Activated T-helper 1 cell treated with anti-CD3 and anti-CD28 coated beads, Interleukin-12 subunit alpha, Interleukin-12 subunit beta, Interleukin-2, Interleukin-4 antibody, amounts not matched to agents 30 ng/mL and 10 ng/mL and 1 ng/mL, durations not matched to agents 14 hours and 24 hours and 36 hours (primary cell): Measurements from ENCODE around the gene RFWD3. TPM values are rescaled to one million over a fixed set of nuclear protein-coding genes. Genes with fewer than 3 reads are reported as not detected.

ENCODE experiments used
- DNase-seq: peaks from one replicate; pipeline ENCODE4 v3.0.0; 2021; ENCODE audit warnings: low spot score
- H3K27ac Mint-ChIP-seq: one replicate; pipeline ENCODE4 v1.8.0; 2021; ENCODE audit warnings: mild to moderate bottlenecking, mixed read lengths
- H3K27me3 Mint-ChIP-seq: one replicate; pipeline ENCODE4 v1.8.0; 2022; ENCODE audit warnings: mild to moderate bottlenecking, moderate library complexity, mixed read lengths; ENCODE audit not compliant: insufficient read depth
- H3K36me3 Mint-ChIP-seq: one replicate; pipeline ENCODE4 v1.8.0; 2021; ENCODE audit warnings: low read depth, mixed read lengths
- H3K4me1 Mint-ChIP-seq: one replicate; pipeline ENCODE4 v1.8.0; 2021; ENCODE audit warnings: low read depth, mixed read lengths
- H3K4me3 Mint-ChIP-seq: one replicate; pipeline ENCODE4 v1.8.0; 2021; ENCODE audit warnings: mild to moderate bottlenecking, moderate library complexity, mixed read lengths
- H3K9me3 Mint-ChIP-seq: one replicate; pipeline ENCODE4 v1.8.0; 2021; ENCODE audit warnings: mixed read lengths
- intact Hi-C: fragments of 100-400 bp; cut with micrococcal nuclease; formaldehyde crosslinking; loops from one replicate; pipeline ENCODE4 v1.15.1; 2024
- total RNA-seq: library from RNA; stranded (reverse); gene quantifications from 2 replicates; pipeline ENCODE4 v1.2.3, GENCODE V29; 2022

Gene RFWD3, protein sequence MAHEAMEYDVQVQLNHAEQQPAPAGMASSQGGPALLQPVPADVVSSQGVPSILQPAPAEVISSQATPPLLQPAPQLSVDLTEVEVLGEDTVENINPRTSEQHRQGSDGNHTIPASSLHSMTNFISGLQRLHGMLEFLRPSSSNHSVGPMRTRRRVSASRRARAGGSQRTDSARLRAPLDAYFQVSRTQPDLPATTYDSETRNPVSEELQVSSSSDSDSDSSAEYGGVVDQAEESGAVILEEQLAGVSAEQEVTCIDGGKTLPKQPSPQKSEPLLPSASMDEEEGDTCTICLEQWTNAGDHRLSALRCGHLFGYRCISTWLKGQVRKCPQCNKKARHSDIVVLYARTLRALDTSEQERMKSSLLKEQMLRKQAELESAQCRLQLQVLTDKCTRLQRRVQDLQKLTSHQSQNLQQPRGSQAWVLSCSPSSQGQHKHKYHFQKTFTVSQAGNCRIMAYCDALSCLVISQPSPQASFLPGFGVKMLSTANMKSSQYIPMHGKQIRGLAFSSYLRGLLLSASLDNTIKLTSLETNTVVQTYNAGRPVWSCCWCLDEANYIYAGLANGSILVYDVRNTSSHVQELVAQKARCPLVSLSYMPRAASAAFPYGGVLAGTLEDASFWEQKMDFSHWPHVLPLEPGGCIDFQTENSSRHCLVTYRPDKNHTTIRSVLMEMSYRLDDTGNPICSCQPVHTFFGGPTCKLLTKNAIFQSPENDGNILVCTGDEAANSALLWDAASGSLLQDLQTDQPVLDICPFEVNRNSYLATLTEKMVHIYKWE
- 112 and 116 TPM in 2 replicates for total RNA-seq

GRCh38 chr16:74666425-74667254 is at the start of gene RFWD3:
RFWD3 (minus strand) TSS chr16:74666877; CDS start chr16:74661449, 5,428 bp downstream.
- DNase-seq: peak; percentile 96
- peaks cover 43% of the 10 kb centered on the region for H3K4me1 Mint-ChIP-seq
- H3K36me3 Mint-ChIP-seq: peaks cover 27% of the 10 kb centered on the region
- H3K27ac Mint-ChIP-seq: peak within 1 kb of the TSS; percentile 96
- intact Hi-C loops: loop anchor here (1.0 to 10.0 kb wide), 8 partner anchors 29 to 956 kb away; partner anchors contain the start of genes ADAT1, CFDP1, GLG1 and MLKL
- no peaks in the 10 kb centered on the region for H3K9me3 Mint-ChIP-seq
- no peaks in the 10 kb centered on the region for H3K27me3 Mint-ChIP-seq
- peak within 1 kb of the TSS; percentile 91 for H3K4me3 Mint-ChIP-seq

GRCh38 chr16:74716355-74716754 is 49.7 kb upstream of the RFWD3 start:
- H3K27ac Mint-ChIP-seq: no peak overlapping the region
- H3K4me1 Mint-ChIP-seq: no peaks in the 10 kb centered on the region

GRCh38 chr16:74713876-74714275 is 47.2 kb upstream of the RFWD3 start:
- H3K27ac Mint-ChIP-seq: no peak overlapping the region
- no peak for DNase-seq
- no peaks in the 10 kb centered on the region for H3K9me3 Mint-ChIP-seq
- H3K4me1 Mint-ChIP-seq: peaks cover 7% of the 10 kb centered on the region
- no peak overlapping the region for H3K4me3 Mint-ChIP-seq
- no peaks in the 10 kb centered on the region for H3K36me3 Mint-ChIP-seq
- no peaks in the 10 kb centered on the region for H3K27me3 Mint-ChIP-seq
- intact Hi-C loops: no loop called here

More at GRCh38 chr16:74716355-74716754, 49.7 kb upstream of the RFWD3 start:
- no peak for DNase-seq
- Mint-ChIP-seq H3K27me3 (no peaks in the 10 kb centered on the region), H3K4me3 (no peak overlapping the region), H3K36me3 (no peaks in the 10 kb centered on the region), H3K9me3 (no peaks in the 10 kb centered on the region)
- intact Hi-C loops: no loop called here

GRCh38 chr16:74713325-74713724 is 46.6 kb upstream of the RFWD3 start:
- peaks cover 7% of the 10 kb centered on the region for H3K4me1 Mint-ChIP-seq
- no peak overlapping the region for H3K27ac Mint-ChIP-seq
- DNase-seq: no peak
- intact Hi-C loops: no loop called here
- H3K36me3 Mint-ChIP-seq: no peaks in the 10 kb centered on the region
- no peaks in the 10 kb centered on the region for H3K27me3 Mint-ChIP-seq
- no peak overlapping the region for H3K4me3 Mint-ChIP-seq
- H3K9me3 Mint-ChIP-seq: no peaks in the 10 kb centered on the region

- DNase-seq: no peak
- Mint-ChIP-seq H3K4me1 (peaks cover 7% of the 10 kb centered on the region), H3K36me3 (no peaks in the 10 kb centered on the region), H3K9me3 (no peaks in the 10 kb centered on the region), H3K4me3 (no peak overlapping the region), H3K27ac (no peak overlapping the region), H3K27me3 (no peaks in the 10 kb centered on the region)
- intact Hi-C loops: no loop called here
Measured at GRCh38 chr16:74711938-74712337, 45.3 kb upstream of the RFWD3 start.

- Mint-ChIP-seq H3K4me1 (peaks cover 7% of the 10 kb centered on the region), H3K36me3 (no peaks in the 10 kb centered on the region), H3K9me3 (no peaks in the 10 kb centered on the region), H3K27me3 (no peaks in the 10 kb centered on the region), H3K4me3 (no peak overlapping the region), H3K27ac (no peak overlapping the region)
- DNase-seq: no peak
- intact Hi-C loops: no loop called here
Measured at GRCh38 chr16:74710401-74710800, 43.7 kb upstream of the RFWD3 start.

GRCh38 chr16:74709441-74709877 is 42.8 kb upstream of the RFWD3 start:
- DNase-seq: peak; percentile 67
- Mint-ChIP-seq H3K36me3 (no peaks in the 10 kb centered on the region), H3K4me3 (no peak overlapping the region), H3K4me1 (peaks cover 7% of the 10 kb centered on the region), H3K27me3 (no peaks in the 10 kb centered on the region), H3K9me3 (no peaks in the 10 kb centered on the region), H3K27ac (no peak overlapping the region)
- intact Hi-C loops: loop anchor here (1.0 to 10.0 kb wide), 11 partner anchors 9 to 845 kb away; partner anchors contain the start of genes FA2H, MLKL, PSMD7 and TMEM231

- peak within 1 kb of the TSS; percentile 99 for H3K27ac Mint-ChIP-seq
- peaks cover 19% of the 10 kb centered on the region for H3K36me3 Mint-ChIP-seq
- H3K4me3 Mint-ChIP-seq: peak within 1 kb of the TSS; percentile 100
- peaks cover 60% of the 10 kb centered on the region for H3K4me1 Mint-ChIP-seq
- DNase-seq: peak; percentile 52
- no peaks in the 10 kb centered on the region for H3K9me3 Mint-ChIP-seq
- H3K27me3 Mint-ChIP-seq: no peaks in the 10 kb centered on the region
- intact Hi-C loops: loop anchor here (1.0 to 10.0 kb wide), 9 partner anchors 9 to 946 kb away; partner anchors contain the start of genes GLG1, KARS1, PSMD7 and RFWD3
Measured at GRCh38 chr16:74700438-74701225, 34.0 kb upstream of the RFWD3 start, which contains the start of gene MLKL. MLKL (minus strand) TSS chr16:74700862; CDS start chr16:74695757, 5,105 bp downstream.

- no peaks in the 10 kb centered on the region for H3K9me3 Mint-ChIP-seq
- H3K27ac Mint-ChIP-seq: peak overlapping the region; percentile 99
- peak; percentile 10 for DNase-seq
- H3K4me3 Mint-ChIP-seq: peak overlapping the region; percentile 100
- intact Hi-C loops: loop anchor here (1.0 to 10.0 kb wide), 9 partner anchors 9 to 947 kb away; partner anchors contain the start of genes GLG1, KARS1, PSMD7 and RFWD3
- peaks cover 24% of the 10 kb centered on the region for H3K36me3 Mint-ChIP-seq
- H3K27me3 Mint-ChIP-seq: no peaks in the 10 kb centered on the region
- peaks cover 65% of the 10 kb centered on the region for H3K4me1 Mint-ChIP-seq
Measured at GRCh38 chr16:74700116-74700437, 33.4 kb upstream of the RFWD3 start.

DNA sequence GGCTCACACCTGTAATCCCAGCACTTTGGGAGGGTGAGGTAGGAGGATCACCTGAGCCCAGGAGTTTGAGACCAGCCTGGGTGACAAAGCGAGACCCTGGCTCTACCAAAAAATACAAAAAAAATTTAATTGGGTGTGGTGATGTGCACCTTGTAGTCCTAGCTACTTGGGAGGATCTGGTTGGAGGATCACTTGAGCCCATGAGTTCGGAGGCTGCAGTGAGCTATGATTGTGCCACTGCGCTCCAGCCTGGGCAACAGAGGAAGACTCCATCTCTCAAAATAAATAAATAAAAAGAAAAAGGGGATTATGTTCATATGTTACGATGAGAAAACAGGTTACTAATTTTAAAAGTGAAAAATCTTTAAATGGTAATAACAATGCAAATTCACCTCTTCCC is 33.0 kb upstream of the RFWD3 start:
- DNase-seq: no peak
- H3K4me1 Mint-ChIP-seq: peaks cover 65% of the 10 kb centered on the region
- H3K36me3 Mint-ChIP-seq: peaks cover 25% of the 10 kb centered on the region
- H3K27ac Mint-ChIP-seq: no peak overlapping the region
- no peaks in the 10 kb centered on the region for H3K27me3 Mint-ChIP-seq
- intact Hi-C loops: loop anchor here (1.0 to 10.0 kb wide), 10 partner anchors 10 to 947 kb away; partner anchors contain the start of genes GLG1, KARS1, PSMD7 and RFWD3
- peak overlapping the region; percentile 100 for H3K4me3 Mint-ChIP-seq
- no peaks in the 10 kb centered on the region for H3K9me3 Mint-ChIP-seq

GRCh38 chr16:74698222-74698621 is 31.5 kb upstream of the RFWD3 start:
- peaks cover 65% of the 10 kb centered on the region for H3K4me1 Mint-ChIP-seq

More at GRCh38 chr16:74698222-74698621, 31.5 kb upstream of the RFWD3 start:
- Mint-ChIP-seq H3K36me3 (peaks cover 34% of the 10 kb centered on the region), H3K4me3 (peak overlapping the region; percentile 100), H3K27me3 (no peaks in the 10 kb centered on the region), H3K27ac (peak overlapping the region; percentile 65), H3K9me3 (no peaks in the 10 kb centered on the region)
- no peak for DNase-seq
- intact Hi-C loops: loop anchor here (5.0 kb wide), 1 partner anchor 331 kb away; no protein-coding TSS in a partner anchor
